GM21529 (cell line): ENCODE results near the gene GRIN2A.

Experiments used
- ATAC-seq: cut with Tn5 transposase; IDR thresholded peaks from one replicate; pipeline ENCODE4 v1.9.1; 2021; ENCODE audit not compliant: unreplicated experiment

Gene GRIN2A

DNA sequence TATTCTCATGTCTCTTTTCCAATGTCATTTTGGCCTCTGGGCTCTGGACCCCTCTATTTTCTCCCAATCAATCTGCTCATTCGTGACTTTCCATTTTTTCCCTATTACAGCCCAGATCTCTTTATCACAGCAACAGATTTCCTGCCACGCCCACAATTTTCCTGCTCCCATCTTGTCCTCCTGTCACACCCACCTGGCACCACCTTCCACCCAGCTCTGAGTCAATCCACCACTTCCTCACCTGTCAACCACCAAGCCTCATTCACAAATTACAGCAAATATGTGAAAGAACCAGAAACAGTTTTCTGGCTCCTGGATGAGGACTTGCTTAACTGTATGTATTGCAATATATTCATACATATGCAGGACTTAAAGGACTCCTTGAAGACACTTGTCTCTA is 311.3 kb downstream of the GRIN2A start:
- ATAC-seq, result no peak

DNA sequence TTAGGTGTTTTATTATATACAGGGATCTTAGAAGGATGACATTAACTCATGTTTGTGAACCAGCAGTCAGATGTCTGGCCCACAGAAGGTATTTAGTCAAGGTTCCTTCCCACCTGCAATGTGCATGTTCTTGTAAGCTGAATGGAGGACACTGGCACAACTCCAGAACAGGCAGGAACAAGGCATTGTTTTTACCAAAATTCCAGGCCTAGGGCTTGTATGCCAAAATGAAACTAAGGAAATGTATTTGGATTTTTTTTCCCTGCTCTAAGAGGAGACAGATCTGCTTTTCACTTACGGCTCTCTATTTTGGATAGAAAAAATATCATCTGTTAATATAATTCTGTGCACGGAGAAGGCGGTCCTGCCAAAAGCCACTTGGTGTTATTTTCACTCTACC is 312.5 kb downstream of the GRIN2A start:
- no peak for ATAC-seq

DNA sequence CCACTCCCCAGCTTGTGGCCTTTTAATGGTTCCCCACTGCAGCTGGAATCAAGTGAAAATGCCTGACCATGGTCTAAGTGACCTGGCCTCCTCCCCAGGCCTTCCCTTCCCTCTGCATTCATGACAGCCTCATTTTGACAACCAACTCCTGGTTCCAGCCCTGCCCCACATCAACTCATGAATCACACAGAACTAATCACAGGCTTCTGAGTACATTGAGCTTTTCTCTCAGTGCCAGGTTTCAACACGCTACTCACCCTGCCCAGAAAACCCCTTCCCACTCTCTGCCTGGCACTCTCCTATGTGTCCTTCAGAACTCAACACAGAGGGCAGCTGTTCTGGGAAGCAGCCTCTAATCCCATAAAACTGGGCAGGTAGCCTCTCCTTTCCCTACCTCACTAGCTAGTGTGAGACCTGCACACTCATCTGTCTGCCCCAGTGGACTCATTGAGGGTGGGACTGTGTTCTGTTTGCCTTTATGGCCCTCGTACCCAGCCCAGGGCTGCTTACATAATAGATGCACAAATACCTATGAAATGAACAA is 313.6 kb downstream of the GRIN2A start:
- ATAC-seq, result no peak

DNA sequence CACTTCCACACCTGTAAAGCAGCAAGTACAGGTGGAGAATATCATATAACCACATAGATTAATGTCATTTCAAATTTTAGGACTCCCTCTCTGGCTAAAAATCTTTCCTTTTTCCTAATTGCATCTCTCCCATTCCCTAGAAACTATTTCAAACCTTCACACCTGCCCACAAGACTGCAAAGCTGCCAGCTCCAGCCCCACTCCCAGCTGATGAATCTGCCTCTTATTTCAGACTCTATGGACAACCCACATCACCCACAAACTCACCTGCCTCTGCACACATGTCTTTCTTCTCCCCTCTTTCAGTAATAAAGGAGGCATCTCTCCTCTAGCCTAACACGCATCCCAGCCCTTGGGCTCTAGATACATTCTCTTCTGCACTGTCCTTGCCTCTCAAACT is 315.1 kb downstream of the GRIN2A start:
- no peak for ATAC-seq

DNA sequence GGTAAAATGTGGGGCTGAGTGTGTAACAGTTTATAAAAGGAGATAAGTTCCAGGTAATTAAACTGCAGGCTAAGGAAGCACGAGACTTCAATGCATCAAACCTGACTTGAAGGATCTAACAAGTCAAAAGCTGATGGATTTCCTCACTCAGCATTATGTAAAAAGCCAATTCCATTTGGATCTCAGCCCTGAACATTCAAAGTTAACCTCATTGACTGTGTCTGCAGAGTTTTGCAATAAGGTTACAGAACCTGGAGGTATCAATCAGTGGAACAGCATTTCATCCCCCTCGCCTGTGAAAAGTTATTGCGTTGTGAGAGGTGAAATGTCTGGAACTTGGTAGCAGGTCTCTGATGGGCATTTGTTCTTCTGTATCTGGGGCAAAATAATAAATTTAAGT is 317.8 kb downstream of the GRIN2A start:
- ATAC-seq, result no peak

DNA sequence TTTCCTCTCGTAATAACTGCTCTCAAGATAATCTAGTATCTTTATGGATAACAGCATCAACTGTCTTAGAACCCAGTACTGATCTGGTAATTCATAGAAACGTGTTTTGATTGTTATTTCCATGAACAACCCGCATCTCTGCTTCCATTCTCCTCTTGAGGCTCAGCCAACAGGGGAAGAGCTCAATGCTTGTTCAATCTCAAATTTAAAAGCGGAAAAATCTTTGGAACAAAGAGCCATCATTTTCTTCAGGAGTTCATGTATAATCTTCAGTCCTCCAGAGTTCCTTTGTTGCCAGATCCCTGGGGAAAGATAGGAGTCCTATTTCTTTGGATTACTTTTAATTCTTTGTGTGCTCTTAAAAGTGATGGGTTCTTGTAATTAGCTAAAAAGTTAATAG is 319.9 kb downstream of the GRIN2A start:
- ATAC-seq, result no peak

DNA sequence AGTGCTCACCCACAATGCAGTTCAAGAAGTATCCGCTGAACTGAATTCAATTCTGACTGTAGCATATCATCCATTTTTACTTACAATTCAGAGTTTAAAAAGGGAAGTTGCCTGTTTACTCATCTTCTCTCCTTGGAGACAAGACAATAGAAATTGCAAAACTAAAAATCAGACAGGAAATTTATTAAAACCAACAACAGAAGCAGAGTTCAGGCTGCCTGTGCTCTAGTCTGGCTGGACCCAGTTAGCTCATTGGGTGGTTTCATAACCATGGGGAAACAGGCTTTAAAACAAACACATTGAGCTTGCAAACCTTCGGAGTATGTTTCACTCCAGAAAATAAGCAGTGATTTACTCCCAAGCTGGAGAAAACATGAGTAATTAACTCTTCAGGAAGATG is 321.4 kb downstream of the GRIN2A start:
- ATAC-seq, result no peak

DNA sequence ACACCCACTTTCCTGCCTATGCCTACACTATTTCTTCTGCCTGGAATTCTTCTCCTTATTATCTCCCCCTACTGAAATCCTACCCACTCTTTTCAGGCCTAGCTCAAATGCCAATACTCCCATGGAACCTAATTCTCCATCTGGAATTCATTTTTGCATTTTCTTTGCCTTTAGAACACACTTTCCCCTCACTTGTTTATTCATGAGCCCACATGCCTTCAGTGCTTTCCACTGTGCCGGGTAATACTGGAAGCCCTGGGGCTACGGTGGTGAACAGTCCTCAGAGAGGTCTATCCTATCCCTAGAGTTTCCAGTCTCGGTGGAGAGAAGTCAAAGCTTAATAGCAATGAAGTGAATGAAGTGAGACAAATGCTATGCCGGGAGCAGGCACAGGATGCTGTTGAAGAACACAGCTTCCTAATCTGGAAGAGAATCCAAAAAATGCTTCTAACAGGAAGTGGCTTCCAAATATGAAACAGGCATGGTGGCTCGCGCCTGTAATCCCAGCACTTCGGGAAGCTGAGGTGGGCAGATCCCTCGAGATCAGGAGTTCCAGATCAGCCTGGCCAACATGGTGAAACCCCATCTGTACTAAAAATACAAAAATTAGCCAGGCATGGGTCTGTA is 322.4 kb downstream of the GRIN2A start:
- no peak for ATAC-seq

DNA sequence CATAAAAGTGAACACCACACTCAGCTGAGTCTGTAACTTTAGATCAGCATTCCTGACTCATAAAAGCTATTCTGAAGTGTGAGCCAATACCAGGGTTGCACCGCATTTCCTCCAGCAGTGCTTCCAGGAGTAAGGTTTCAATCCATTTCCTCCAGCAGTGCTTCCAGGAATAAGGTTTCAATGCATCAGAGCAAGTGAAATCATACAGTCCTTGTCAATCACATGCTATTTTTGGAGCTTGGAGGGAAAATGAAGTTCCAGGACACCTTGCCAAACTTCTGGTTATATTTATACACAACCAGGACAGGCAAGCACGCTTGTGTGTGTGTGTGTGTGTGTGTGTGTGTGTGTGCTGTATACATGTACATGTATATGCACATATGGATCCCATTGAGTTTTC is 327.6 kb downstream of the GRIN2A start:
- no peak for ATAC-seq

DNA sequence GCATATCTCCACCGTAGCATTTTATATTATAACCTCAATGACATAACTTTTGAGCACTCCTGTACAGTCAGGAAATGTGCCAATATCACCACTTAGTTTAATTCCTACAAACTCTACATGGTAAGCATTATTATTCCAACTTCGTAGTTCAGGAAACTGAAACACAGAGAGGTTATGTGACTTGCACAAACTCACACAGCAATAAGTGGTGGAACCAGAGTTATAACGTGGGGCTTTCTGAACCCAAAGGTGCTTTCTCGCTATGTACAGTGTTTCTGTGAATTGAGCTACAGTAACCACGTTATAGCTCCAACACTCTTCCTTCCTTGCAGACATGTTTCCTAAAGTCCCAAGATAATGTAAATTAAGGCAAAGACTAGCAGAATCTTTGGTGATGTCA is 330.2 kb downstream of the GRIN2A start:
- no peak for ATAC-seq

DNA sequence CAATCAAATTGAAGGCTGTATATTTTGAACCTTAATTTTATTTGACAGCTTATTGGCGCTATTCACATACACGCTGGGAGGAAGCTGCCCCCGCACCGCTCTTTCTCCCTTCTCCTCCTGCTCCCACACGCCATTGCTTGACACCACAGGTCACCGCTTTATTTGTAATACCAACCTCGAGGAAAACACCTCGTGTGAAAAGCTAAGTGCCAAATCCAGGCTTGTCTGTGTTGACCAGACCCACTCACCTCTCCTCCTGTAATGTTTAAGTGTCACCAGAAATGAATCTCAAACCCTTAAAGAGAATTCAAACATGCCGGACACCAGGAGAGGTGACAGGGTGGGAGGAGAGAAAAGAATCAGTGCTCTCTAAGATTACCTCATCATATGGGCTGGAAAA is 331.4 kb downstream of the GRIN2A start:
- no peak for ATAC-seq

DNA sequence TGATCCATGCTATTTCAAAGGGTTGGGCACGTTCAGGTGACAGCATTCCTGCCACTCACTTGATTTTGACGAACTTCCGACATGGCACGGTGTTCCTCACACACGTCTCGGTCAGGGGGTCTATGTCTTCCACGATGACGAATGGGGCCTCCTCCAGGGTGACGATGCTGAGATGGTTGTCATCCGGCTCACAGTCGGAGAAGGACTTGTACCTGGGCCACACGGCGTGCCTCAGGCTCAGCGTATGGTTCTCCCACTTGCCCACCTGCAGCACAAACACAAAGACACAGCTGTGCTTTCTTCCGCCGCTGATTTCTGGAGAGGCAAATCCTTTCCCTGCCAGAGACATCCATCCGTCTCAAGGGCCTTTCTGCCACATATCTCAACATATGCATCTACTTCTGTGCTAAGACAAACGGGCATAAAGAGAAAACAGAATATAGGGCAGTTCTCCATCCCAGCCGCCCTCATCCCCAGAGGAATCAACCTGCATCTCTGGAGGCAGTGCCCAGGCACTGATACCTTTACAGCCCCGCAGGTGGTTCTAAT is 332.5 kb downstream of the GRIN2A start:
- no peak for ATAC-seq

DNA sequence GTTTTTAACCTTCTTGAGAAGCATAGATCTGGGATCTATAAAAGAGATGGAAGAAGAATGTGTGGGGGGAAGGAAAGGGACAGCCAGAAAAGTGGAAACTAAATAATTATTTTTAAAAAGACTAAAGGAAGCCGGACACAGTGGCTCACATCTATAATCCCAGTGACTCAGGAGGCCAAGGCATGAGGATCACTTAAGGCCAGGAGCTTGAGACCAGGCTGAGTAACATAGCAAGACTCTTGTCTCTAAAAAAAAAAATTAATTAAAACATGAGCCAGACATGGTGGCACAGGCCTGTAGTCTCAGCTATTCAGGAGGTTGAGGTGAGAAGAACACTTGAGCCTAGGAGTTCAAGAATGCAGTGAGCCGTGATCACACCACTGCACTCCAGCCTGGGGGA is 335.1 kb downstream of the GRIN2A start:
- no peak for ATAC-seq

DNA sequence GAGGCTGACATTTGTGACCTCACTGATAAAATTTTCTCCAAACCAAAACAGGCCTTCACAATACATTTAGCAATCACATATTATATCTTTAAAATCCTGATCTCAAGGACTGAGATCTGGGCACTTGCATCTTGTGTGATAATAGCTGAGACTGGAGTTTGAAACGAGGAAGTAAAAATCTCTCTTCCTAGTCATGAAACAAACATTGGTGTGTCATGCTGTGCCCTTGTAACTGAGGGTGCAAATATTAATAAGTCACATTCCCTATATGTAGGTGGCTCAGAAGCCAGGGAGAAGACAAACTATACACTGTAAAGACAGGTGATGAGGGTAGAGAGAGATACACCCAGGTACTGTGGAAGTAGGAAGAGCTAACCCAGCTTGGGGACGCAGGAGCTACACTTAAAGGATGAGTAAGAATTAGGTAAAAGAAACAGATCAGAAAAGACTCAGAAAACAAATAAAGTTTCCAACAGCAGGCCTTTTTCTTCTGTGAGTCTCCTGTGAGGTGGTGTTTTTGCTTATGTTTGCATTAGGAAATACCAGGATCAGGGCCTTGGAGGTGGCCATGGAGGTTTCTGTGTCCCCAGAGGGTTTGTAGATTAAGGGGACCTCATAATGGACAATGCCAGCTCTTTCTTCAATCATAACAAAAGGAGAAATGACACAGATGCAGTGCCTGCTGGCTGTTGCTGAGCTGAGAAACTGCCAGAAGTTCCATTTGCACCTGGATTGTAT is 335.7 kb downstream of the GRIN2A start:
- ATAC-seq, result no peak

DNA sequence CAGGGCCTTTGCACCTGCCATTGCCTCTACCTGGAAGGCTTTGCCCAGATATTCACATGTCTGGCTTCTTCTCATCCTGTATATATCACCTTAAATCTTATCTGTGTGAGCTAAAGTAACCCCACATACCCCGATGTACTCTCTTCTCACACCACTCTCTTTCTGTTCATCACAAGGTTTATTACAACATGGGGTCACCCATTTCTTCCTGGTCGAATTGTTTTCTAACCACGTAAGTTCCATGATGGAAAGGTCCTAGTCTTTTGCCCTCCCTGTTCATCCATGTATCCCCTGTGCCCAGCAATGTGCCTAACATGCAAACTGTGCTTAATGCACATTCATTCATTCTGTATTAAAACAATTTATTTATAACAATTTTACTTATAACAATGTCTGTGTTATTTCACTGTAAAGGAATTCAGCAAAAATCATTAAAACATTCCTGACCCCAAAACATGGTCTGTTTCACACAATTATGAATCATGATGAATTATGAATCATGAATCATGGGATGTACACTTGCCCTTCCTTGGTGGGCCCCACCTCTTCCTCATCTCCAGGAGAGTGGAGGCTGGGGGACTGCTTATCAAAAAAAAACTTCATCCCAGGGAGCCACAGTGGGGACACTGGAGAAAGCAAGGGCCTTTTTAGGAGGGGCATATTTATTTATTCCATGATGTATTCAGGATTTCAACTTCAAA is 336.4 kb downstream of the GRIN2A start:
- no peak for ATAC-seq

DNA sequence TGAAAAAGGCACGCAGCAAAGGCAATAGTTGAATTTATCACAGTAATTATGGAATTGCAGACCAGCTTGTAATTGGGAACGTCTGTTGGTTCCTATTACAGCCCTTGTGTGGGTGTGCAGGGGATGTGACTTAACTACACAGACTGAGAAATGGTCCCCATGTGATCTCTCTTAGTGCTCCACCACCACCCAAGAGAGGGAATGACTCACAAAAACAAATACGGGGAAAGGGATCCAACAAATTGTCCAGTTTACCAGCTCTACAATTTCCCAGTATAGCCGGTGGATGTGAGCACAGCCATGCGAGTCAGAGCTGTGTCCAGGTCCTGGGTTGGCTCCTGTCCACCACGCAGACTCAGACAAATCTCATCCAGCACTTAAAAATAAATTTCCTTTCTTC is 337.9 kb downstream of the GRIN2A start:
- no peak for ATAC-seq

DNA sequence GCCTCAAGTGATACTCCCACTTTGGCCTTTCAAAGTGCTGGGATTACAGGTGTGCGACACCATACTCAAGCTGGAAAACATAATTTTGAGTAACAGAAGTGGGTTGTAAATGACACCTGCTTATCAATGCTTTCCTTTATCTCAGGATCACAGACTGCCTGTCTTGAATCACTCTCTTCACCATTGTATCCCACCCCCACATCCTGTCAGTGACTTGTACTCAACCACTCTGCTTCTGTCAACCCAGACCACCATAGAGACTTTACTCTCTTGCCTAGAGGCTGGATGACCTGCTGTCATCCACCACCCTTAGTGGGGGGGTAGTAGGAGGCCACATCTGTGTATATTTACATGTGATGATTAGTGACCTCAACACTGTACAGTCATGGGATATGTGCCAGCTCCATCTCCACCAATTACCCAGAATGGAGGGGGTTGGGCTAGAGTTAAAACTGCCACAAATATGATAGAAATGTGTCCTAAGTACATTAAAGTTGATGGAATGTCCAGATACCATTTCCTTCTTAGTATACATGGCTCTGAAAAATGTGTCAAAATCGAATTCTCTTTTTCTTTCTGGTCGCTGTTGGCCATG is 338.7 kb downstream of the GRIN2A start:
- no peak for ATAC-seq

DNA sequence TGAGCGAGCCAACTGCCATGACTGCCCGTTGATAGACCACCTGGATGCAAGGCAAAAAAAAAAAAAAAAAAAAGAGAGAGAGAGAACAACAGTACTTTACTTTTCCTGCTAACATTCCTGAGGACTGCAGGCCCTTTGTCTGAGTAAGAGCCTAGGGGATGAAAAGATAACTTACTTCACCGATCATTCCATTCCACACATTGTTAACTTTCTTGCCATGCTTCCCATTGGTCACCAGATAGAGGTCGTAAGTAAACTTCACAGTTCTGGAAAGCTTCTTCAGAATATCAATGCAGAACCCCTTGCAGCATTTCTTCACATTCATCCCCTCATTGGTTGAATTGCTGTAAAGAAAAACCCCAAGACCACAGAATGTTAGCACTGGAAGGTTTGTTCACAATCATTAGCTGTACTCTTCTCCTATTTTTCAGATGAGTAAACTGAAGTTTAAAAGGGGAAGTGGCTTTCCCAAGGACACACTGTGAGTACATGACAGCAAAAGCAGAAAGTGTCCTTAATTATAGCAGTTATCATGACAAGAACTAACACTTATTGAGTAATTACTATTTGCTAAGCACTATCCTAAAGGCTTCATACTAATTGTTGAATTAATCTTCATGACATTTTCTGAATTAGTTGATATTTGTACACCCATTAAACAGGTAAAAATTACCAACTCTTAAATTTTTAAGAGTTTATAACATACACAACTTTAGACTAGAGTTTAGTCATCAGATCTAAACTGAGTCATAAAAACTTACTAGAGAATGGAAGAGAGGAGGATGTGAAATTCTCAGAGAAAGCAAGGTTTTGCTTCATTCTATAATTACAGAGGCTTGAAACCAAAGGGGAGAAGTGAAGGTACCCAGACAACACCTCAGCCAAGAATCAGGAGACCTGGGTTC is 341.2 kb downstream of the GRIN2A start:
- ATAC-seq, result peak; percentile 78

DNA sequence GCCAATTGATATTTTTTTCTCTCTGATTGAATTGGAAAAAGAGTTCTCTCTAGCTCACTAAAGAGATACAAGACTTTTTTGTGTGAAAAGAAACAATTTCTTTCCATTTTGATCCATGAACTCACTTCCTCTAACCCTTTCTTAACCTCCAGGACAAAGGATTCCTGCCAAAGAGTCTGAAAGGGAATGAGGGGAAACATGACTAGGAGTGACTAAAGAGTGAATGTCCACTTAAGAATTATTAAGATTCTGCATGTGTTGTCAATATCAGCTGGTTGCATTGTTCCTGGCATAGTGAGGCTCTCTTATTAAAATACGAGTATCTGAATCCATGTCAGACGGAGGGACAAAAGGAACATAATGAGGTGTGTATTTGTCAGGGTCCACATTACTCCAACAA is 344.7 kb downstream of the GRIN2A start:
- no peak for ATAC-seq

DNA sequence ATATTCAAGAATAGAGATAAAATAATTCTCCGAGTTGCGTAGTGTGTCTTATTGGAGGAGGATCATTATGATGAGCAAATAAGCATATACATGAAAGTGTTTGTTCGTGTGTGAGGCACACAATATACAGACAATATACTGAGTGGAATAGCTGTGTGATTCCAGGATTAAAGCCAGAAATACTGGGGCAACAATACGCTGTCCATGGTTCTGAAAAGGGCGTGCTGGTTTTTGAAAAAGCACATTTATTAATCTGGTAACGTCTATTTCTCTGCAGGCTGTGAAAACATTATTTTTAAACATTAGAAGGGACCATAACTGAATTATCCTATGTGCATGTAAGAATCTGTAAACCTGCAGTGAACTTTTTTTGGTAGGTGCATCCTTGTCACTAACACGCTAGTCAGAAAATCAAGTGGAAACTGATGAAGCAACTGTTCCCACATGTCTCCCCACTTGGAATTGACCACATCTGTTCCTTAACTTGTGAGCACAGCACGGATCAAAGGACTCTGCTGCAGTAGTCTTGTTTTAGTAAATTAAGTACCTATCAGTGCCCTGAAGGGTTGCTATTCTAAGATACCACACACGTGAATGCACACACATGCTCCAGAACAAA is 346.0 kb downstream of the GRIN2A start:
- no peak for ATAC-seq
